Mesothelial cell of epicardium (in vitro differentiated cells): ENCODE measurements around the gene TPR. TPM values are rescaled to one million over a fixed set of nuclear protein-coding genes. Genes with fewer than 3 reads are reported as not detected.
"Not testable (repeated sequence)": the region's sequence is repeated elsewhere in the genome, so short reads cannot be mapped to it uniquely, and the experiment has no call there.

ENCODE experiments used
- DNase-seq, 2 experiments: peaks; one replicate each; pipeline ENCODE4 v3.0.0; 2021; ENCODE audit warnings: low spot score in 2 of 2; ENCODE audit not compliant: unreplicated experiment in 2 of 2
- H3K27ac Mint-ChIP-seq: 2 replicates; pipeline ENCODE4 v1.8.0; 2021; ENCODE audit warnings: mixed read lengths
- H3K27me3 Mint-ChIP-seq: 2 replicates; pipeline ENCODE4 v1.8.0; 2021; ENCODE audit warnings: low read depth, mixed read lengths
- H3K36me3 Mint-ChIP-seq: 2 replicates; pipeline ENCODE4 v1.8.0; 2021; ENCODE audit warnings: mixed read lengths
- H3K4me1 Mint-ChIP-seq: 2 replicates; pipeline ENCODE4 v1.8.0; 2021; ENCODE audit warnings: mixed read lengths
- H3K4me3 Mint-ChIP-seq: 2 replicates; pipeline ENCODE4 v1.8.0; 2021; ENCODE audit warnings: mild to moderate bottlenecking, moderate library complexity, mixed read lengths
- H3K9me3 Mint-ChIP-seq: 2 replicates; pipeline ENCODE4 v1.8.0; 2021; ENCODE audit warnings: mixed read lengths
- CTCF ChIP-seq: fragments of 200-600 bp; sonication (generic); IDR thresholded peaks from one replicate; pipeline ENCODE4 v1.5.0; 2021; ENCODE audit warnings: antibody characterized with exemption; ENCODE audit not compliant: unreplicated experiment
- total RNA-seq: library from RNA; stranded (reverse); gene quantifications from 3 replicates; pipeline ENCODE4 v1.2.1, GENCODE V29; 2021

TPR gene
- total RNA-seq, 1 donor from 2014 or later = 130 TPM

- DNase-seq = no peak
- no peak overlapping the region for H3K27ac Mint-ChIP-seq
- no peaks in the 10 kb centered on the region for H3K9me3 Mint-ChIP-seq
- no peak for TF ChIP-seq CTCF
- H3K36me3 Mint-ChIP-seq = peaks cover 29% of the 10 kb centered on the region
- no peaks in the 10 kb centered on the region for H3K27me3 Mint-ChIP-seq
- no peak overlapping the region for H3K4me3 Mint-ChIP-seq
- H3K4me1 Mint-ChIP-seq = no peaks in the 10 kb centered on the region
These were observed 16.8 kb upstream of the TPR start for GRCh38 chr1:186391841-186392240.

- no peak for TF ChIP-seq CTCF
- DNase-seq = no peak
These were observed 15.9 kb upstream of the TPR start for GRCh38 chr1:186390925-186391324.

GRCh38 chr1:186386725-186387383 is 11.8 kb upstream of the TPR start:
- H3K27me3 Mint-ChIP-seq = no peaks in the 10 kb centered on the region
- DNase-seq = no peak
- no peak for TF ChIP-seq CTCF
- H3K9me3 Mint-ChIP-seq = no peaks in the 10 kb centered on the region
- H3K27ac Mint-ChIP-seq = no peak overlapping the region
- H3K4me1 Mint-ChIP-seq = no peaks in the 10 kb centered on the region
- H3K36me3 Mint-ChIP-seq = peaks cover 19% of the 10 kb centered on the region
- no peak overlapping the region for H3K4me3 Mint-ChIP-seq

More at GRCh38 chr1:186390925-186391324, 15.9 kb upstream of the TPR start:
- H3K4me3 Mint-ChIP-seq = no peak overlapping the region
- H3K27ac Mint-ChIP-seq = no peak overlapping the region
- H3K36me3 Mint-ChIP-seq = peaks cover 28% of the 10 kb centered on the region
- no peaks in the 10 kb centered on the region for H3K9me3 Mint-ChIP-seq
- H3K27me3 Mint-ChIP-seq = no peaks in the 10 kb centered on the region
- no peaks in the 10 kb centered on the region for H3K4me1 Mint-ChIP-seq

- DNase-seq = no peak
- H3K27me3 Mint-ChIP-seq = no peaks in the 10 kb centered on the region
- no peak for TF ChIP-seq CTCF
- peak overlapping the region; percentile 96 for H3K4me3 Mint-ChIP-seq
- no peaks in the 10 kb centered on the region for H3K9me3 Mint-ChIP-seq
- peak overlapping the region; percentile 100 for H3K27ac Mint-ChIP-seq
- peaks cover 20% of the 10 kb centered on the region for H3K4me1 Mint-ChIP-seq
- peaks cover 24% of the 10 kb centered on the region for H3K36me3 Mint-ChIP-seq
These were observed 871 bp upstream of the TPR start for GRCh38 chr1:186375929-186376319.

- peak overlapping the region; percentile 96 for H3K4me3 Mint-ChIP-seq
- TF ChIP-seq CTCF = no peak
- H3K9me3 Mint-ChIP-seq = peaks cover 2% of the 10 kb centered on the region
- peaks cover 20% of the 10 kb centered on the region for H3K4me1 Mint-ChIP-seq
- no peaks in the 10 kb centered on the region for H3K27me3 Mint-ChIP-seq
- peak overlapping the region; percentile 100 for H3K27ac Mint-ChIP-seq
- no peak for DNase-seq
- H3K36me3 Mint-ChIP-seq = peaks cover 27% of the 10 kb centered on the region
These were observed 526 bp downstream of the TPR start for GRCh38 chr1:186374303-186375151.

GRCh38 chr1:186347837-186348691 is 27.0 kb downstream of the TPR start:
- not testable (repeated sequence) for H3K27ac Mint-ChIP-seq, H3K4me1 Mint-ChIP-seq, H3K4me3 Mint-ChIP-seq, DNase-seq, H3K9me3 Mint-ChIP-seq, H3K27me3 Mint-ChIP-seq
- H3K36me3 Mint-ChIP-seq = peaks cover 70% of the 10 kb centered on the region
